Adrenal gland (tissue), 12 donors: ENCODE results near the gene NCOA1. TPM values are rescaled to one million over a fixed set of nuclear protein-coding genes. Genes with fewer than 3 reads are reported as not detected.
"Not testable (repeated sequence)": the region's sequence is repeated elsewhere in the genome, so short reads cannot be mapped to it uniquely, and the experiment has no call there.

ENCODE experiments used
- DNase-seq, 7 donors: peaks; one replicate each; pipeline ENCODE4 v3.0.0-alpha.2; 2019 to 2020
- H3K27ac ChIP-seq, 5 donors: fragments of 200-600 bp; sonication (generic) in 4 of 5; 1 replicate in 3 of 5; 2 replicates in 2 of 5; pipeline versions ENCODE4 v1.5.1 to v1.8.0; 2016 to 2020; ENCODE audit warnings: mild to moderate bottlenecking in 1 of 5
- H3K27me3 ChIP-seq: fragments of 200-600 bp; 2 replicates; pipeline ENCODE4 v1.8.0; 2021
- H3K36me3 ChIP-seq, 2 donors: fragments of 200-600 bp; replicated peaks in 1 of 2; 1 replicate in 1 of 2; 2 replicates in 1 of 2; pipeline versions ENCODE4 v1.5.1 to v1.8.0; 2018 to 2022
- H3K4me1 ChIP-seq, 2 donors: fragments of 200-600 bp; replicated peaks in 1 of 2; 1 replicate in 1 of 2; 2 replicates in 1 of 2; pipeline versions ENCODE4 v1.5.1 to v1.8.0; 2018 to 2021
- H3K4me3 ChIP-seq, 4 donors: fragments of 200-600 bp; sonication (generic) in 3 of 4; one replicate each; pipeline ENCODE4 v1.5.1; 2016 to 2018
- H3K9me3 ChIP-seq, 3 donors: fragments of 200-600 bp; sonication (generic) in 1 of 3; replicated peaks in 1 of 3; 1 replicate in 2 of 3; 2 replicates in 1 of 3; pipeline versions ENCODE4 v1.5.1 to v1.8.0; 2016 to 2021
- CTCF ChIP-seq, 6 experiments: fragments of 450-650 bp in 4 of 6; fragments of 200-600 bp in 2 of 6; sonication (generic) in 1 of 6; IDR thresholded peaks; 1 replicate in 5 of 6; 2 replicates in 1 of 6; pipeline versions ENCODE4 v1.5.1 to v1.8.0; 2016 to 2021; ENCODE audit warnings: antibody characterized with exemption in 6 of 6, mild to moderate bottlenecking in 2 of 6, moderate library complexity in 1 of 6
- POLR2A ChIP-seq, 2 donors: fragments of 450-650 bp; IDR thresholded peaks; one replicate each; pipeline ENCODE4 v1.6.1; 2017; ENCODE audit warnings: antibody characterized with exemption in 2 of 2, mild to moderate bottlenecking in 2 of 2, moderate library complexity in 1 of 2
- WGBS, 4 donors: extraction: QIAGEN DNeasy Blood & Tissue Kit in 2 of 4; methylation state at CpG; one replicate each; pipeline versions ENCODE4 v1.1.5 to v1.1.7; 2013 to 2017; 5-methylcytosine and 5-hydroxymethylcytosine counted together
- intact Hi-C, 2 donors: fragments of 100-400 bp; cut with DNase I; formaldehyde crosslinking; loops; one replicate each; pipeline versions ENCODE4 v1.14.1 to v1.15.0; 2022 to 2023
- polyA plus RNA-seq, 3 donors: library from polyadenylated mRNA; stranded (reverse); fragments of 200-250 nt in 2 of 3; fragments of 350-450 nt in 1 of 3; fragmentation: Illumina TruSeq in 1 of 3; extraction: RNeasy Lipid Tissue Mini Kit (QIAGEN cat#74804) in 1 of 3; gene quantifications; one replicate each; pipeline ENCODE4 v1.2.3, GENCODE V29; 2013 to 2014
- total RNA-seq, 9 donors: library from RNA; depleted of rRNA in 4 of 9; stranded (reverse); fragments of >200 nt in 4 of 9; fragments of 120-200 nt in 1 of 9; fragmentation: NEBNext Ultra II Directional in 1 of 9; extraction: Animal tissue kit (Norgen Biotek cat#: 25700) in 1 of 9; gene quantifications; one replicate each; pipeline versions ENCODE4 v1.1.0 to v1.2.4, GENCODE V29; 2013 to 2023
- donor health status: healthy with polysubstance abuse.
- donor health status: Bipolar disorder and iron deficiency.
- donor health status: DM: yes; HTN: yes; CAD: no.
- donor health status: DM: no; HTN: no; CAD: no.
- donor health status: DM: no; HTN: no; CAD: no.
- donor health status: DM: yes; HTN: yes; CAD: no.

The NCOA1 gene
- total and polyA plus RNA-seq, 12 donors: 13.6 to 85.5 (median 43.6) TPM

- H3K9me3 ChIP-seq: no peaks in the 10 kb centered on the region
- TF ChIP-seq CTCF (IDR thresholded peaks at IDR 0.05): no peak
- no peak for TF ChIP-seq POLR2A (IDR thresholded peaks at IDR 0.05)
Measured at GRCh38 chr2:24676493-24676892, 185.4 kb downstream of the NCOA1 start.

GRCh38 chr2:24678066-24678465, 187.0 kb downstream of the NCOA1 start:
- H3K36me3 ChIP-seq, H3K27ac ChIP-seq, H3K9me3 ChIP-seq, DNase-seq, H3K4me3 ChIP-seq, H3K4me1 ChIP-seq, H3K27me3 ChIP-seq, intact Hi-C loops: not testable (repeated sequence)

More at GRCh38 chr2:24676493-24676892, 185.4 kb downstream of the NCOA1 start:
- H3K27ac ChIP-seq: no peak overlapping the region
- H3K27me3 ChIP-seq: no peaks in the 10 kb centered on the region
- peaks cover 0 to 6% of the 10 kb centered on the region in 2 donors for H3K36me3 ChIP-seq
- no peaks in the 10 kb centered on the region for H3K4me1 ChIP-seq
- intact Hi-C loops: no loop called here
- DNase-seq: no peak
- no peak overlapping the region for H3K4me3 ChIP-seq
- 95 to 96% (median 96%) methylated on average over 4 of the region's 4 CpGs for WGBS, 4 donors

- Histone ChIP-seq H3K27me3 (no peaks in the 10 kb centered on the region), H3K36me3 (peaks cover 0 to 6% of the 10 kb centered on the region in 2 donors), H3K4me1 (no peaks in the 10 kb centered on the region), H3K4me3 (no peak overlapping the region), H3K9me3 (no peaks in the 10 kb centered on the region), H3K27ac (no peak overlapping the region)
- DNase-seq: no peak
- intact Hi-C loops: no loop called here
- WGBS, 4 donors: 93 to 97% (median 94%) methylated on average over 5 of the region's 5 CpGs
- TF ChIP-seq CTCF (IDR thresholded peaks at IDR 0.05) (no peak), POLR2A (IDR thresholded peaks at IDR 0.05) (no peak)
Measured at GRCh38 chr2:24680196-24680595, 189.1 kb downstream of the NCOA1 start.

- Histone ChIP-seq H3K27me3 (no peaks in the 10 kb centered on the region), H3K9me3 (no peaks in the 10 kb centered on the region), H3K4me1 (peaks cover 0 to 5% of the 10 kb centered on the region in 2 donors), H3K27ac (no peak overlapping the region), H3K36me3 (no peaks in the 10 kb centered on the region), H3K4me3 (no peak overlapping the region)
- DNase-seq: no peak
- 67 to 70% (median 69%) methylated on average over 7 of the region's 7 CpGs for WGBS, 4 donors
- intact Hi-C loops: no loop called here
- TF ChIP-seq POLR2A (IDR thresholded peaks at IDR 0.05): no peak
- TF ChIP-seq CTCF (IDR thresholded peaks at IDR 0.05): no peak
Measured at GRCh38 chr2:24682304-24682703, 191.2 kb downstream of the NCOA1 start.

GRCh38 chr2:24683408-24683807, 192.4 kb downstream of the NCOA1 start:
- no peak for DNase-seq
- no peaks in the 10 kb centered on the region for H3K36me3 ChIP-seq
- 95 to 97% (median 95%) methylated on average over 1 of the region's 1 CpG for WGBS, 4 donors
- intact Hi-C loops: no loop called here
- H3K27me3 ChIP-seq: no peaks in the 10 kb centered on the region
- no peak overlapping the region for H3K27ac ChIP-seq
- TF ChIP-seq CTCF (IDR thresholded peaks at IDR 0.05): no peak
- TF ChIP-seq POLR2A (IDR thresholded peaks at IDR 0.05): no peak
- H3K4me3 ChIP-seq: no peak overlapping the region
- H3K9me3 ChIP-seq: no peaks in the 10 kb centered on the region
- peaks cover 0 to 5% of the 10 kb centered on the region in 2 donors for H3K4me1 ChIP-seq
